Sigmoid colon (tissue), 4 donors: Measurements from ENCODE around the gene USP4.

Source experiments
- EP300 ChIP-seq, 4 donors: sonication (generic); formaldehyde crosslinking; IDR thresholded peaks; one replicate each; pipeline ENCODE4 v1.6.1; 2017; ENCODE audit warnings: antibody characterized with exemption in 4 of 4
- POLR2A ChIP-seq, 2 donors: fragments of 450-650 bp; IDR thresholded peaks; one replicate each; pipeline ENCODE4 v1.6.1; 2016; ENCODE audit warnings: antibody characterized with exemption in 2 of 2, mild to moderate bottlenecking in 2 of 2, moderate library complexity in 2 of 2
- POLR2AphosphoS5 ChIP-seq, 4 donors: sonication (generic); formaldehyde crosslinking; IDR thresholded peaks; one replicate each; pipeline ENCODE4 v1.6.1; 2017; ENCODE audit warnings: antibody characterized with exemption in 4 of 4
- TF ChIP-seq, protein P1 (sequence below), 4 experiments: fragments of 450-650 bp in 3 of 4; fragments of 200-600 bp in 1 of 4; IDR thresholded peaks; one replicate each; pipeline ENCODE4 v1.5.1; 2016 to 2019; ENCODE audit warnings: antibody characterized with exemption in 4 of 4, mild to moderate bottlenecking in 3 of 4, moderate library complexity in 2 of 4

DNA sequence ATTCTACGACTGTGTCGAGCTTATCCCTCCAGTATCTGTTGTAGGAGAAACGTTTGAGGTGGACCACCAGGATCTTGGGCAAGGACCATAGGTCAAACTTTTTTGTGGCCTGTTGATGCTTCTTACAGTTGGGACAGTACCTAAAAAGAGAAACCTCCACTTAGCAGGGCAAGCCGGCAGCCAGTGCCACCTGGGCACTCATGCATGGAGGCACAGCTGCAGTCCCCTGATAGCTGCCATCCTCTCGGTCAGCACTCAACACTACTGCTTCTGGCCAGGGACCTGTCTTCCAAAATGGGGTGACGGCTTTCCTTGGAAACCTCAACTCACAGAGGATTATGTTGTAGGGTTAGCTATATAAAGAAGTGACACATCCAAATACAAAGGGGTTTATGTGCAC lies 55.9 kb downstream of the USP4 start:
- no peak for TF ChIP-seq POLR2A (IDR thresholded peaks at IDR 0.05)
- TF ChIP-seq, protein P1, sequence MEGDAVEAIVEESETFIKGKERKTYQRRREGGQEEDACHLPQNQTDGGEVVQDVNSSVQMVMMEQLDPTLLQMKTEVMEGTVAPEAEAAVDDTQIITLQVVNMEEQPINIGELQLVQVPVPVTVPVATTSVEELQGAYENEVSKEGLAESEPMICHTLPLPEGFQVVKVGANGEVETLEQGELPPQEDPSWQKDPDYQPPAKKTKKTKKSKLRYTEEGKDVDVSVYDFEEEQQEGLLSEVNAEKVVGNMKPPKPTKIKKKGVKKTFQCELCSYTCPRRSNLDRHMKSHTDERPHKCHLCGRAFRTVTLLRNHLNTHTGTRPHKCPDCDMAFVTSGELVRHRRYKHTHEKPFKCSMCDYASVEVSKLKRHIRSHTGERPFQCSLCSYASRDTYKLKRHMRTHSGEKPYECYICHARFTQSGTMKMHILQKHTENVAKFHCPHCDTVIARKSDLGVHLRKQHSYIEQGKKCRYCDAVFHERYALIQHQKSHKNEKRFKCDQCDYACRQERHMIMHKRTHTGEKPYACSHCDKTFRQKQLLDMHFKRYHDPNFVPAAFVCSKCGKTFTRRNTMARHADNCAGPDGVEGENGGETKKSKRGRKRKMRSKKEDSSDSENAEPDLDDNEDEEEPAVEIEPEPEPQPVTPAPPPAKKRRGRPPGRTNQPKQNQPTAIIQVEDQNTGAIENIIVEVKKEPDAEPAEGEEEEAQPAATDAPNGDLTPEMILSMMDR (IDR thresholded peaks at IDR 0.05), result no peak
- TF ChIP-seq EP300 (IDR thresholded peaks at IDR 0.05), result no peak
- TF ChIP-seq POLR2AphosphoS5 (IDR thresholded peaks at IDR 0.05), result no peak
